Uterus (tissue), 2 donors: ENCODE data around the gene COG7.

Source experiments
- POLR2A ChIP-seq, 2 donors: fragments of 450-650 bp; IDR thresholded peaks; one replicate each; pipeline ENCODE4 v1.6.1; 2016; ENCODE audit warnings: antibody characterized with exemption in 2 of 2, mild to moderate bottlenecking in 1 of 2, moderate library complexity in 1 of 2
- TF ChIP-seq, protein P1 (sequence below), 4 experiments: fragments of 200-600 bp in 2 of 4; fragments of 450-650 bp in 2 of 4; sonication (generic) in 2 of 4; IDR thresholded peaks; one replicate each; pipeline ENCODE4 v1.5.1; 2016 to 2019; ENCODE audit warnings: antibody characterized with exemption in 4 of 4, mild to moderate bottlenecking in 2 of 4, moderate library complexity in 1 of 4

- TF ChIP-seq, protein P1, sequence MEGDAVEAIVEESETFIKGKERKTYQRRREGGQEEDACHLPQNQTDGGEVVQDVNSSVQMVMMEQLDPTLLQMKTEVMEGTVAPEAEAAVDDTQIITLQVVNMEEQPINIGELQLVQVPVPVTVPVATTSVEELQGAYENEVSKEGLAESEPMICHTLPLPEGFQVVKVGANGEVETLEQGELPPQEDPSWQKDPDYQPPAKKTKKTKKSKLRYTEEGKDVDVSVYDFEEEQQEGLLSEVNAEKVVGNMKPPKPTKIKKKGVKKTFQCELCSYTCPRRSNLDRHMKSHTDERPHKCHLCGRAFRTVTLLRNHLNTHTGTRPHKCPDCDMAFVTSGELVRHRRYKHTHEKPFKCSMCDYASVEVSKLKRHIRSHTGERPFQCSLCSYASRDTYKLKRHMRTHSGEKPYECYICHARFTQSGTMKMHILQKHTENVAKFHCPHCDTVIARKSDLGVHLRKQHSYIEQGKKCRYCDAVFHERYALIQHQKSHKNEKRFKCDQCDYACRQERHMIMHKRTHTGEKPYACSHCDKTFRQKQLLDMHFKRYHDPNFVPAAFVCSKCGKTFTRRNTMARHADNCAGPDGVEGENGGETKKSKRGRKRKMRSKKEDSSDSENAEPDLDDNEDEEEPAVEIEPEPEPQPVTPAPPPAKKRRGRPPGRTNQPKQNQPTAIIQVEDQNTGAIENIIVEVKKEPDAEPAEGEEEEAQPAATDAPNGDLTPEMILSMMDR (IDR thresholded peaks at IDR 0.05), result no peak
- no peak for TF ChIP-seq POLR2A (IDR thresholded peaks at IDR 0.05)
Measured at GRCh38 chr16:23465179-23465578, 12.2 kb upstream of the COG7 start.
